ENCODE measurements around the gene SHROOM3. TPM values are rescaled to one million over a fixed set of nuclear protein-coding genes. Genes with fewer than 3 reads are reported as not detected.

The SHROOM3 gene
- total and polyA plus RNA-seq, 2 donors (not counting 3 experiments of a cell fraction or from before 2014, with no cell fraction given), result 2.7 to 6.7 TPM

- Histone ChIP-seq H3K9me3 (replicated peaks; ENCODE audit: control insufficient read depth, insufficient read depth, low read length) (no peaks in the 10 kb centered on the region), H3K79me2 (ENCODE audit: control insufficient read depth, insufficient read depth, low read length) (no peaks in the 10 kb centered on the region), H3K4me3 (replicated peaks in 1 of 3; ENCODE audit: insufficient read depth in 1 of 3, low read depth in 1 of 3, low read length in 3 of 3) (no peak overlapping the region), H3K9me1 (replicated peaks; ENCODE audit: control insufficient read depth, extremely low read depth, insufficient read depth, low read length) (no peaks in the 10 kb centered on the region), H3K36me3 (ENCODE audit: control insufficient read depth in 2 of 2, extremely low read depth in 1 of 2, insufficient read depth in 2 of 2, low read length in 2 of 2) (no peaks in the 10 kb centered on the region), H2AFZ (ENCODE audit: low read depth, low read length) (no peak overlapping the region), H3K27ac (ENCODE audit: insufficient read depth, low read depth, low read length) (no peak overlapping the region), H4K20me1 (replicated peaks; ENCODE audit: control insufficient read depth, extremely low read depth, insufficient read depth, low read length) (no peaks in the 10 kb centered on the region), H3K4me1 (ENCODE audit: control insufficient read depth, extremely low read depth, insufficient read depth, low read length) (peaks cover 3% of the 10 kb centered on the region), H3K9ac (replicated peaks; ENCODE audit: extremely low read depth, insufficient read depth, low read length) (no peak overlapping the region), H3K27me3 (ENCODE audit: control insufficient read depth in 2 of 2, insufficient read depth in 2 of 2, low read length in 2 of 2) (no peaks in the 10 kb centered on the region), H3K4me2 (ENCODE audit: insufficient read depth, low read length) (no peak overlapping the region)
- intact Hi-C loops (cut with micrococcal nuclease), result no loop called here
- FAIRE-seq (no peak), DNase-seq (ENCODE audit: low read depth, low spot score) (no peak)
- CTCF ChIA-PET, result interaction anchor here (1.1 to 1.2 kb wide), 2 partner anchors 13 to 24 kb away, joined by 3 to 4 read pairs; no protein-coding TSS in a partner anchor
- TF ChIP-seq, protein P1, sequence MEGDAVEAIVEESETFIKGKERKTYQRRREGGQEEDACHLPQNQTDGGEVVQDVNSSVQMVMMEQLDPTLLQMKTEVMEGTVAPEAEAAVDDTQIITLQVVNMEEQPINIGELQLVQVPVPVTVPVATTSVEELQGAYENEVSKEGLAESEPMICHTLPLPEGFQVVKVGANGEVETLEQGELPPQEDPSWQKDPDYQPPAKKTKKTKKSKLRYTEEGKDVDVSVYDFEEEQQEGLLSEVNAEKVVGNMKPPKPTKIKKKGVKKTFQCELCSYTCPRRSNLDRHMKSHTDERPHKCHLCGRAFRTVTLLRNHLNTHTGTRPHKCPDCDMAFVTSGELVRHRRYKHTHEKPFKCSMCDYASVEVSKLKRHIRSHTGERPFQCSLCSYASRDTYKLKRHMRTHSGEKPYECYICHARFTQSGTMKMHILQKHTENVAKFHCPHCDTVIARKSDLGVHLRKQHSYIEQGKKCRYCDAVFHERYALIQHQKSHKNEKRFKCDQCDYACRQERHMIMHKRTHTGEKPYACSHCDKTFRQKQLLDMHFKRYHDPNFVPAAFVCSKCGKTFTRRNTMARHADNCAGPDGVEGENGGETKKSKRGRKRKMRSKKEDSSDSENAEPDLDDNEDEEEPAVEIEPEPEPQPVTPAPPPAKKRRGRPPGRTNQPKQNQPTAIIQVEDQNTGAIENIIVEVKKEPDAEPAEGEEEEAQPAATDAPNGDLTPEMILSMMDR (IDR thresholded peaks at IDR 0.05; ENCODE audit: extremely low read depth in 1 of 2, insufficient read depth in 1 of 2, low read depth in 1 of 2, low read length in 2 of 2), result no peak
- TF ChIP-seq, protein P2, sequence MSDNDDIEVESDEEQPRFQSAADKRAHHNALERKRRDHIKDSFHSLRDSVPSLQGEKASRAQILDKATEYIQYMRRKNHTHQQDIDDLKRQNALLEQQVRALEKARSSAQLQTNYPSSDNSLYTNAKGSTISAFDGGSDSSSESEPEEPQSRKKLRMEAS (IDR thresholded peaks at IDR 0.05; ENCODE audit: insufficient read depth, insufficient read length), result no peak
- TF ChIP-seq POLR2AphosphoS5 (IDR thresholded peaks at IDR 0.05; ENCODE audit: insufficient read depth, low read depth, low read length), result no peak
- TF ChIP-seq POLR2A (IDR thresholded peaks at IDR 0.05; ENCODE audit: low read depth, low read length), result no peak
- TF ChIP-seq EZH2 (IDR thresholded peaks at IDR 0.05; ENCODE audit: borderline replicate concordance, low read depth, low read length, severe bottlenecking), result no peak
- no peak for TF ChIP-seq FOS (IDR thresholded peaks at IDR 0.05; ENCODE audit: borderline replicate concordance, insufficient read depth, low read length)
- no peak for TF ChIP-seq MYC (IDR thresholded peaks at IDR 0.05; ENCODE audit: low read depth, low read length)
- no TSS peak for BruUV-seq (replicated peaks)
- dilution Hi-C loops (cut with MboI; ENCODE audit: extremely low pct_ligation_motif_present, low sequenced_read_pairs), result no loop called here
- POLR2A ChIA-PET, result no interaction called here
Measured at GRCh38 chr4:76718831-76719230, 283.8 kb downstream of the SHROOM3 start.

All from endothelial cell of umbilical vein (primary cell).